ENCODE measurements around the gene TBX5. TPM values are rescaled to one million over a fixed set of nuclear protein-coding genes. Genes with fewer than 3 reads are reported as not detected.

The TBX5 gene
- total and polyA plus RNA-seq, 9 of the 15 experiments (the other 6 are each of a cell fraction or from before 2014, with no cell fraction given) = not detected

- DNase-seq (ENCODE audit: extremely low read depth in 1 of 4, low spot score in 3 of 4) (no peak), ATAC-seq (no peak), FAIRE-seq (no peak)
- no peak for TF ChIP-seq HNRNPUL1 (IDR thresholded peaks at IDR 0.05; ENCODE audit: low read length)
- Histone ChIP-seq H3K79me2 (ENCODE audit: control insufficient read depth, insufficient read depth, low read length) (no peaks in the 10 kb centered on the region), H3K4me1 (replicated peaks in 1 of 2; ENCODE audit: control insufficient read depth in 2 of 2, insufficient read depth in 2 of 2, low read length in 2 of 2) (peaks cover 0 to 9% of the 10 kb centered on the region in 2 experiments; a peak in 2 of 5 replicates), H3K27ac (ENCODE audit: extremely low read depth, low read depth, low read length) (no peak overlapping the region), H3K9me3 (replicated peaks; ENCODE audit: control insufficient read depth, insufficient read depth, low read depth, low read length) (no peaks in the 10 kb centered on the region), H3K36me3 (ENCODE audit: control insufficient read depth, insufficient read depth, low read length) (no peaks in the 10 kb centered on the region), H3K9me1 (ENCODE audit: control insufficient read depth, insufficient read depth, low read length) (peaks cover 3% of the 10 kb centered on the region), H3K4me3 (no peak overlapping the region), H3K4me2 (ENCODE audit: insufficient read depth, low read length) (no peak overlapping the region), H4K20me1 (replicated peaks; ENCODE audit: control insufficient read depth, insufficient read depth, low read length) (0 out of 2 replicates have a peak, but pooled peaks cover 10% of the 10 kb centered on the region), H2AFZ (ENCODE audit: low read depth, low read length) (no peak overlapping the region), H3K27me3 (ENCODE audit: control insufficient read depth in 2 of 2, insufficient read depth in 2 of 2, low read length in 2 of 2) (peaks cover 64 to 87% of the 10 kb centered on the region in 2 experiments; a peak in 4 of 5 replicates), H3K9ac (ENCODE audit: insufficient read depth in 1 of 2, low read depth in 2 of 2, low read length in 2 of 2) (no peak overlapping the region)
- BruUV-seq (replicated peaks) = no TSS peak
- intact Hi-C loops (cut with micrococcal nuclease) (no loop called here), in situ Hi-C loops (cut with MboI) (no loop called here)
- 8% methylated on average over 17 of the region's 21 CpGs for WGBS (ENCODE audit: insufficient coverage, low coverage, missing lambda C conversion rate)
- ChIA-PET CTCF (ENCODE audit: low intra/inter-chr PET ratio) (no interaction called here), POLR2A (no interaction called here)
Observed at GRCh38 chr12:114408471-114408885, 2.5 kb upstream of the TBX5 start.

- no peaks in the 10 kb centered on the region for H3K9me3 ChIP-seq (replicated peaks; ENCODE audit: control insufficient read depth, insufficient read depth, low read depth, low read length)
- H3K36me3 ChIP-seq (ENCODE audit: control insufficient read depth, insufficient read depth, low read length) = no peaks in the 10 kb centered on the region
- no peak overlapping the region for H2AFZ ChIP-seq (ENCODE audit: low read depth, low read length)
- intact Hi-C loops (cut with micrococcal nuclease) (no loop called here), in situ Hi-C loops (cut with MboI) (no loop called here)
- POLR2A ChIA-PET = no interaction called here
- H3K4me3 ChIP-seq = no peak overlapping the region
- H3K27ac ChIP-seq (ENCODE audit: extremely low read depth, low read depth, low read length) = no peak overlapping the region
- WGBS (ENCODE audit: insufficient coverage, low coverage, missing lambda C conversion rate) = 2% methylated on average over 31 of the region's 31 CpGs
- FAIRE-seq (no peak), DNase-seq (ENCODE audit: extremely low read depth in 1 of 4, low spot score in 3 of 4) (no peak), ATAC-seq (no peak)
- no peak overlapping the region for H3K9ac ChIP-seq (ENCODE audit: insufficient read depth in 1 of 2, low read depth in 2 of 2, low read length in 2 of 2)
- no TSS peak for BruUV-seq (replicated peaks)
- peaks cover 63 to 87% of the 10 kb centered on the region in 2 experiments; a peak in 4 of 5 replicates for H3K27me3 ChIP-seq (ENCODE audit: control insufficient read depth in 2 of 2, insufficient read depth in 2 of 2, low read length in 2 of 2)
- no peak overlapping the region for H3K4me2 ChIP-seq (ENCODE audit: insufficient read depth, low read length)
- peaks cover 0 to 12% of the 10 kb centered on the region in 2 experiments; a peak in 2 of 5 replicates for H3K4me1 ChIP-seq (replicated peaks in 1 of 2; ENCODE audit: control insufficient read depth in 2 of 2, insufficient read depth in 2 of 2, low read length in 2 of 2)
- H4K20me1 ChIP-seq (replicated peaks; ENCODE audit: control insufficient read depth, insufficient read depth, low read length) = 0 out of 2 replicates have a peak, but pooled peaks cover 10% of the 10 kb centered on the region
- no peaks in the 10 kb centered on the region for H3K79me2 ChIP-seq (ENCODE audit: control insufficient read depth, insufficient read depth, low read length)
- CTCF ChIA-PET (ENCODE audit: low intra/inter-chr PET ratio) = no interaction called here
- peaks cover 3% of the 10 kb centered on the region for H3K9me1 ChIP-seq (ENCODE audit: control insufficient read depth, insufficient read depth, low read length)
- TF ChIP-seq DEAF1 (CRISPR knock-in tag; IDR thresholded peaks at IDR 0.05) = no peak
- TF ChIP-seq MCM3 (IDR thresholded peaks at IDR 0.05) = no peak
- TF ChIP-seq NFRKB (IDR thresholded peaks at IDR 0.05; ENCODE audit: low read depth) = no peak
- TF ChIP-seq ZNF398 (CRISPR knock-in tag; IDR thresholded peaks at IDR 0.05) = no peak
- TF ChIP-seq, protein P1, sequence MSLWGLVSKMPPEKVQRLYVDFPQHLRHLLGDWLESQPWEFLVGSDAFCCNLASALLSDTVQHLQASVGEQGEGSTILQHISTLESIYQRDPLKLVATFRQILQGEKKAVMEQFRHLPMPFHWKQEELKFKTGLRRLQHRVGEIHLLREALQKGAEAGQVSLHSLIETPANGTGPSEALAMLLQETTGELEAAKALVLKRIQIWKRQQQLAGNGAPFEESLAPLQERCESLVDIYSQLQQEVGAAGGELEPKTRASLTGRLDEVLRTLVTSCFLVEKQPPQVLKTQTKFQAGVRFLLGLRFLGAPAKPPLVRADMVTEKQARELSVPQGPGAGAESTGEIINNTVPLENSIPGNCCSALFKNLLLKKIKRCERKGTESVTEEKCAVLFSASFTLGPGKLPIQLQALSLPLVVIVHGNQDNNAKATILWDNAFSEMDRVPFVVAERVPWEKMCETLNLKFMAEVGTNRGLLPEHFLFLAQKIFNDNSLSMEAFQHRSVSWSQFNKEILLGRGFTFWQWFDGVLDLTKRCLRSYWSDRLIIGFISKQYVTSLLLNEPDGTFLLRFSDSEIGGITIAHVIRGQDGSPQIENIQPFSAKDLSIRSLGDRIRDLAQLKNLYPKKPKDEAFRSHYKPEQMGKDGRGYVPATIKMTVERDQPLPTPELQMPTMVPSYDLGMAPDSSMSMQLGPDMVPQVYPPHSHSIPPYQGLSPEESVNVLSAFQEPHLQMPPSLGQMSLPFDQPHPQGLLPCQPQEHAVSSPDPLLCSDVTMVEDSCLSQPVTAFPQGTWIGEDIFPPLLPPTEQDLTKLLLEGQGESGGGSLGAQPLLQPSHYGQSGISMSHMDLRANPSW (CRISPR knock-in tag; IDR thresholded peaks at IDR 0.05) = no peak
- no peak for TF ChIP-seq TOE1 (IDR thresholded peaks at IDR 0.05; ENCODE audit: borderline replicate concordance)
- TF ChIP-seq TOE1 (CRISPR knock-in tag; IDR thresholded peaks at IDR 0.05; ENCODE audit: borderline replicate concordance, low read depth) = no peak
Observed at GRCh38 chr12:114407842-114408411, 2.0 kb upstream of the TBX5 start.
